Endothelial cell of umbilical vein (primary cell): ENCODE data around the gene KLF17. TPM values are rescaled to one million over a fixed set of nuclear protein-coding genes. Genes with fewer than 3 reads are reported as not detected.

ENCODE experiments used
- BruUV-seq: library from RNA; stranded (reverse); fragments of 400-500 nt; replicated peaks from 2 replicates; lab custom pipeline; 2021; lab: Mats Ljungman, UMichigan
- CTCF ChIA-PET: fragments of 300-600, 350-600 bp; sonication (Branson Sonifier 250); formaldehyde crosslinking; loops from one replicate; lab custom pipeline; 2021; ENCODE audit warnings: antibody characterized with exemption, inconsistent platforms; lab: Charles Lee
- POLR2A ChIA-PET: fragments of 300-600, 350-600 bp; sonication (Branson Sonifier 250); formaldehyde crosslinking; loops from one replicate; lab custom pipeline; 2021; ENCODE audit warnings: antibody characterized with exemption, inconsistent platforms; lab: Charles Lee
- DNase-seq: peaks from one replicate; pipeline ENCODE4 v3.0.0-alpha.2; 2011; ENCODE audit warnings: low read depth, low spot score
- FAIRE-seq: peaks from 2 replicates; lab custom pipeline; 2011; peaks lifted over from hg19 to GRCh38; lab: Jason Lieb, UNC
- H2AFZ ChIP-seq: 2 replicates; pipeline ENCODE4 v1.6.0; 2012; ENCODE audit warnings: low read depth, low read length, control low read depth, inconsistent platforms
- H3K27ac ChIP-seq: 2 replicates; pipeline ENCODE4 v1.5.1; 2011; ENCODE audit warnings: low read depth, mild to moderate bottlenecking, control low read depth, low read length, moderate library complexity; ENCODE audit not compliant: insufficient read depth
- H3K27me3 ChIP-seq, 2 experiments: 2 replicates each; pipeline versions ENCODE4 v1.6.0 to v1.6.1; 2011; ENCODE audit warnings: low read length in 2 of 2, mixed read lengths in 1 of 2; ENCODE audit not compliant: control insufficient read depth in 2 of 2, insufficient read depth in 2 of 2
- H3K36me3 ChIP-seq, 2 experiments: 2 replicates in 1 of 2; 3 replicates in 1 of 2; pipeline ENCODE4 v1.5.1; 2011; ENCODE audit warnings: low read length in 2 of 2, mild to moderate bottlenecking in 1 of 2, moderate library complexity in 1 of 2; ENCODE audit not compliant: control insufficient read depth in 2 of 2, insufficient read depth in 2 of 2; ENCODE audit errors: extremely low read depth in 1 of 2
- H3K4me1 ChIP-seq: 3 replicates; pipeline ENCODE4 v1.5.1; 2011; ENCODE audit warnings: mild to moderate bottlenecking, low read length; ENCODE audit not compliant: control insufficient read depth, insufficient read depth; ENCODE audit errors: extremely low read depth
- H3K4me2 ChIP-seq: 2 replicates; pipeline ENCODE4 v1.6.1; 2011; ENCODE audit warnings: low read length, control low read depth, mixed read lengths; ENCODE audit not compliant: insufficient read depth
- H3K4me3 ChIP-seq, 3 experiments: fragments of 200-600 bp in 1 of 3; sonication (generic), shearing (Covaris generic) in 1 of 3; replicated peaks in 1 of 3; 2 replicates each; pipeline ENCODE4 v1.5.1; 2011 to 2016; ENCODE audit warnings: control low read depth in 3 of 3, low read length in 3 of 3, mild to moderate bottlenecking in 2 of 3, inconsistent platforms in 1 of 3, low read depth in 1 of 3, moderate library complexity in 1 of 3; ENCODE audit not compliant: insufficient read depth in 1 of 3
- H3K79me2 ChIP-seq: 2 replicates; pipeline ENCODE4 v1.6.0; 2012; ENCODE audit warnings: low read length, inconsistent platforms; ENCODE audit not compliant: control insufficient read depth, insufficient read depth
- H3K9ac ChIP-seq: replicated peaks from 2 replicates; pipeline ENCODE3; 2011; ENCODE audit warnings: low read length, control low read depth; ENCODE audit not compliant: insufficient read depth; ENCODE audit errors: extremely low read depth
- H3K9me1 ChIP-seq: replicated peaks from 3 replicates; pipeline ENCODE4 v1.6.0; 2011; ENCODE audit warnings: mild to moderate bottlenecking, low read length; ENCODE audit not compliant: control insufficient read depth, insufficient read depth; ENCODE audit errors: extremely low read depth
- H3K9me3 ChIP-seq: replicated peaks from 2 replicates; pipeline ENCODE4 v1.5.1; 2012; ENCODE audit warnings: low read length, inconsistent platforms; ENCODE audit not compliant: control insufficient read depth, insufficient read depth
- H4K20me1 ChIP-seq: replicated peaks from 2 replicates; pipeline ENCODE3; 2011; ENCODE audit warnings: mild to moderate bottlenecking, low read length; ENCODE audit not compliant: control insufficient read depth, insufficient read depth; ENCODE audit errors: extremely low read depth
- EZH2 ChIP-seq: IDR thresholded peaks from 2 replicates; pipeline ENCODE4 v1.6.1; 2012; ENCODE audit warnings: borderline replicate concordance, low read depth, mild to moderate bottlenecking, moderate library complexity, low read length, inconsistent platforms; ENCODE audit not compliant: severe bottlenecking
- FOS ChIP-seq: IDR thresholded peaks from 2 replicates; pipeline ENCODE4 v1.6.1; 2011; ENCODE audit warnings: mild to moderate bottlenecking, low read length, moderate library complexity, borderline replicate concordance; ENCODE audit not compliant: insufficient read depth
- GATA2 ChIP-seq: IDR thresholded peaks from 2 replicates; pipeline ENCODE4 v1.7.0; 2011; ENCODE audit warnings: low read depth, mild to moderate bottlenecking, moderate library complexity, mixed read lengths, low read length; ENCODE audit not compliant: insufficient read length, insufficient read depth
- JUN ChIP-seq: IDR thresholded peaks from 2 replicates; pipeline ENCODE4 v1.6.1; 2011; ENCODE audit warnings: borderline replicate concordance, low read depth; ENCODE audit not compliant: insufficient read length, insufficient read depth
- MYC ChIP-seq: IDR thresholded peaks from one replicate; pipeline ENCODE4 v1.6.1; 2011; ENCODE audit warnings: mild to moderate bottlenecking, low read depth, low read length
- POLR2A ChIP-seq: IDR thresholded peaks from 2 replicates; pipeline ENCODE4 v1.6.1; 2012; ENCODE audit warnings: low read depth, mild to moderate bottlenecking, control low read depth, low read length
- POLR2AphosphoS5 ChIP-seq: IDR thresholded peaks from 2 replicates; pipeline ENCODE4 v1.6.1; 2012; ENCODE audit warnings: low read depth, mild to moderate bottlenecking, control low read depth, low read length, moderate library complexity; ENCODE audit not compliant: insufficient read depth
- dilution Hi-C: fragments of 300-500 bp; cut with MboI; formaldehyde crosslinking; loops from one replicate; pipeline ENCODE4 v1.15.0; 2019; ENCODE audit warnings: low sequenced_read_pairs; ENCODE audit not compliant: extremely low pct_ligation_motif_present
- intact Hi-C: fragments of 100-400 bp; cut with micrococcal nuclease; formaldehyde crosslinking; loops from one replicate; pipeline ENCODE4 v1.10.0; 2022
- polyA plus RNA-seq, 4 experiments: library from polyadenylated mRNA; depleted of rRNA in 3 of 4; stranded (reverse) in 3 of 4; unstranded in 1 of 4; fragments of >200 nt; gene quantifications; 2 replicates each; pipeline versions ENCODE4 v1.2.1 to v1.2.3, GENCODE V29; 2011 to 2012; ENCODE audit warnings: missing spikeins in 1 of 4
- total RNA-seq: library from RNA; stranded (reverse); gene quantifications from 2 replicates; pipeline ENCODE4 v1.2.3, GENCODE V29; 2021
- TF ChIP-seq, protein P1 (sequence below): IDR thresholded peaks from 2 replicates; pipeline ENCODE4 v1.6.1; 2011; ENCODE audit not compliant: insufficient read depth, insufficient read length
- TF ChIP-seq, protein P2 (sequence below), 2 donors: IDR thresholded peaks; 1 replicate in 1 of 2; 2 replicates in 1 of 2; pipeline ENCODE4 v1.5.1; 2011; ENCODE audit warnings: low read length in 2 of 2, mild to moderate bottlenecking in 2 of 2, moderate library complexity in 2 of 2, control low read depth in 1 of 2, inconsistent platforms in 1 of 2, low read depth in 1 of 2; ENCODE audit not compliant: insufficient read depth in 1 of 2; ENCODE audit errors: extremely low read depth in 1 of 2

Gene KLF17
- total and polyA plus RNA-seq, 2 donors (not counting 3 experiments of a cell fraction or from before 2014, with no cell fraction given): not detected

DNA sequence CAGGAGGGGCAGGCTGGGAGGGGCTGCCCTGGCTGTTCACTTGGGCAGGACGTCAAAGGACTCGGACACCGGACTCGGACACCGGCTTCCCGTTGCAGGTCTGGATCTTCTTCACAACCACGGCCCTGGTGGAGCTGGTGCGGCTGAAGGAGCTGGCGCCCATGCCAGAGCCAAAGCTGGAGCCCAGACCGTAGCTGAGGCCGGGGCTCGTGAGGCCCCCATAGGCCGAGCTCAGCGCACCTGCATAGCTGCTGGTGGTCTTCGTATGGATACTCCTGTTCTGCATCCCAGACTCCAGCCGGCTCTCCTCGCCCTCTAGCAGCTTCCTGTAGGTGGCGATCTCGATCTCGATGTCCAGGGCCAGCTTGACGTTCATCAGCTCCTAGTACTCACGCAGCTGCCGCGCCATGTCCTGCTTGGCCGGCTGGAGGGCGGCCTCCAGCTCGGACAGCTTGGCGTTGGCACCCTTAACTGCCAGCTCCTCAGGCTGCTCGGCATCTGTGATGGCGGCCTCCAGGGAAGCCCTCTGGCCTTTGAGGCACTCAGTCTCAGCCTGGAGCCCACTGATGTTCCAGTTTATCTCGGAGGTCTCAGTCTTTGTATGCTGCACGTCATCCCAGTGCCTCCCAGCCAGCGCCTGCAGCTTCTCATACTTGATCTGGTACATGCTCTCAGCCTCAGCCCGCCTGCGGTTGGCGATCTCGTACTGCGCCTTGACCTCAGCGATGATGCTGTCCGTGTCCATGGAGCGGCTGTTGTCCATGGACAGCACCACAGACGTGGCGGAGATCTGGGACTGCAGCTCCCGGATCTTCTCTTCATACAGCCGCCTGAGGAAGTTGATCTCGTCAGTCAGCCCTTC is 15.1 kb upstream of the KLF17 start:
- no peak overlapping the region for H3K4me3 ChIP-seq
- H3K27me3 ChIP-seq: peaks cover 0 to 6% of the 10 kb centered on the region in 2 experiments
- dilution Hi-C loops: no loop called here
- no peak overlapping the region for H3K4me2 ChIP-seq
- H3K9me3 ChIP-seq: no peaks in the 10 kb centered on the region
- H3K79me2 ChIP-seq: no peaks in the 10 kb centered on the region
- H3K27ac ChIP-seq: no peak overlapping the region
- ChIA-PET CTCF (interaction anchor here (1.0 to 2.5 kb wide), 5 partner anchors 8 to 55 kb away, joined by 3 to 15 read pairs (median 8); no protein-coding TSS in a partner anchor), POLR2A (no interaction called here)
- no peaks in the 10 kb centered on the region for H3K9me1 ChIP-seq
- TF ChIP-seq, protein P1, sequence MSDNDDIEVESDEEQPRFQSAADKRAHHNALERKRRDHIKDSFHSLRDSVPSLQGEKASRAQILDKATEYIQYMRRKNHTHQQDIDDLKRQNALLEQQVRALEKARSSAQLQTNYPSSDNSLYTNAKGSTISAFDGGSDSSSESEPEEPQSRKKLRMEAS: no peak
- TF ChIP-seq FOS: no peak
- TF ChIP-seq, protein P2, sequence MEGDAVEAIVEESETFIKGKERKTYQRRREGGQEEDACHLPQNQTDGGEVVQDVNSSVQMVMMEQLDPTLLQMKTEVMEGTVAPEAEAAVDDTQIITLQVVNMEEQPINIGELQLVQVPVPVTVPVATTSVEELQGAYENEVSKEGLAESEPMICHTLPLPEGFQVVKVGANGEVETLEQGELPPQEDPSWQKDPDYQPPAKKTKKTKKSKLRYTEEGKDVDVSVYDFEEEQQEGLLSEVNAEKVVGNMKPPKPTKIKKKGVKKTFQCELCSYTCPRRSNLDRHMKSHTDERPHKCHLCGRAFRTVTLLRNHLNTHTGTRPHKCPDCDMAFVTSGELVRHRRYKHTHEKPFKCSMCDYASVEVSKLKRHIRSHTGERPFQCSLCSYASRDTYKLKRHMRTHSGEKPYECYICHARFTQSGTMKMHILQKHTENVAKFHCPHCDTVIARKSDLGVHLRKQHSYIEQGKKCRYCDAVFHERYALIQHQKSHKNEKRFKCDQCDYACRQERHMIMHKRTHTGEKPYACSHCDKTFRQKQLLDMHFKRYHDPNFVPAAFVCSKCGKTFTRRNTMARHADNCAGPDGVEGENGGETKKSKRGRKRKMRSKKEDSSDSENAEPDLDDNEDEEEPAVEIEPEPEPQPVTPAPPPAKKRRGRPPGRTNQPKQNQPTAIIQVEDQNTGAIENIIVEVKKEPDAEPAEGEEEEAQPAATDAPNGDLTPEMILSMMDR (IDR thresholded peaks at IDR 0.05; ENCODE audit: extremely low read depth in 1 of 2, insufficient read depth in 1 of 2, low read depth in 1 of 2, low read length in 2 of 2): peak in 1 of 2 donors; percentile 30
- H3K36me3 ChIP-seq: no peaks in the 10 kb centered on the region
- no peak overlapping the region for H3K9ac ChIP-seq
- FAIRE-seq (no peak), DNase-seq (no peak)
- no TSS peak for BruUV-seq
- no peak overlapping the region for H2AFZ ChIP-seq
- no peaks in the 10 kb centered on the region for H3K4me1 ChIP-seq
- intact Hi-C loops: no loop called here
- H4K20me1 ChIP-seq: no peaks in the 10 kb centered on the region

- TF ChIP-seq FOS (no peak), GATA2 (no peak), POLR2AphosphoS5 (no peak), POLR2A (no peak), MYC (no peak), JUN (no peak), EZH2 (no peak)
- TF ChIP-seq, protein P2 (IDR thresholded peaks at IDR 0.05; ENCODE audit: extremely low read depth in 1 of 2, insufficient read depth in 1 of 2, low read depth in 1 of 2, low read length in 2 of 2): no peak
- TF ChIP-seq, protein P1: no peak
- Histone ChIP-seq H3K27ac (no peak overlapping the region), H3K36me3 (no peaks in the 10 kb centered on the region), H4K20me1 (no peaks in the 10 kb centered on the region), H3K4me2 (no peak overlapping the region), H3K27me3 (peaks cover 0 to 6% of the 10 kb centered on the region in 2 experiments), H3K4me3 (no peak overlapping the region), H3K9me3 (no peaks in the 10 kb centered on the region), H3K9ac (no peak overlapping the region), H2AFZ (no peak overlapping the region), H3K9me1 (no peaks in the 10 kb centered on the region), H3K79me2 (no peaks in the 10 kb centered on the region), H3K4me1 (no peaks in the 10 kb centered on the region)
- FAIRE-seq (no peak), DNase-seq (no peak)
- intact Hi-C loops (no loop called here), dilution Hi-C loops (no loop called here)
- POLR2A ChIA-PET: no interaction called here
- CTCF ChIA-PET: no interaction called here
- BruUV-seq: no TSS peak
Observed at GRCh38 chr1:44105810-44106209, 12.8 kb upstream of the KLF17 start.
